ENCODE results near the gene CACNA1B.
"Not testable (repeated sequence)": the region's sequence is repeated elsewhere in the genome, so short reads cannot be mapped to it uniquely, and the experiment has no call there.

- not testable (repeated sequence) for TF ChIP-seq CTCF (conservative IDR thresholded peaks at IDR 0.05; ENCODE audit: low read depth, low read length); POLR2A (IDR thresholded peaks at IDR 0.05; ENCODE audit: low read depth, low read length); FOS (IDR thresholded peaks at IDR 0.05; ENCODE audit: low read depth, low read length); NFE2L2 (IDR thresholded peaks at IDR 0.05; ENCODE audit: low read depth, low read length); MAFK (IDR thresholded peaks at IDR 0.05; ENCODE audit: low read depth, low read length); SMC3 (IDR thresholded peaks at IDR 0.05; ENCODE audit: low read depth, low read length); RAD21 (IDR thresholded peaks at IDR 0.05; ENCODE audit: low read length); MXI1 (IDR thresholded peaks at IDR 0.05; ENCODE audit: borderline replicate concordance, low read depth, low read length); ELK1 (IDR thresholded peaks at IDR 0.05; ENCODE audit: borderline replicate concordance, low read depth, low read length)
Observed at GRCh38 chr9:138092057-138092456, 214.5 kb downstream of the CACNA1B start.

All from IMR-90 (cell line).